Right lobe of liver (tissue), 4 donors: ENCODE data around the gene GNPTG.

ENCODE experiments used
- CTCF ChIP-seq, 4 donors: fragments of 200-600 bp in 3 of 4; fragments of 450-650 bp in 1 of 4; IDR thresholded peaks; one replicate each; pipeline versions ENCODE4 v1.5.1 to v1.8.0; 2016 to 2022; ENCODE audit warnings: antibody characterized with exemption in 4 of 4, mild to moderate bottlenecking in 2 of 4
- POLR2A ChIP-seq: fragments of 450-650 bp; IDR thresholded peaks from one replicate; pipeline ENCODE4 v1.6.1; 2017; ENCODE audit warnings: antibody characterized with exemption, mild to moderate bottlenecking
- donor health status: DM: no; HTN: no; CAD: no.
- donor health status: DM: no; HTN: no; CAD: no.
- donor health status: DM: no; HTN: yes; CAD: no.

GRCh38 chr16:1375741-1376410 is 24.1 kb downstream of the GNPTG start:
- TF ChIP-seq CTCF (IDR thresholded peaks at IDR 0.05) (no peak), POLR2A (no peak)
